HG02610 (cell line): ENCODE results near the gene CD52.
A peak's percentile ranks its signal among the peaks of the same experiment; 100 is the strongest.
"Not testable (repeated sequence)": the region's sequence is repeated elsewhere in the genome, so short reads cannot be mapped to it uniquely, and the experiment has no call there.

Source experiments
- ATAC-seq: cut with Tn5 transposase; IDR thresholded peaks from one replicate; pipeline ENCODE4 v1.9.1; 2021; ENCODE audit warnings: mild to moderate bottlenecking, moderate library complexity; ENCODE audit not compliant: unreplicated experiment

CD52 gene

GRCh38 chr1:26297791-26298124, 20.0 kb upstream of the CD52 start:
- ATAC-seq: no peak

DNA sequence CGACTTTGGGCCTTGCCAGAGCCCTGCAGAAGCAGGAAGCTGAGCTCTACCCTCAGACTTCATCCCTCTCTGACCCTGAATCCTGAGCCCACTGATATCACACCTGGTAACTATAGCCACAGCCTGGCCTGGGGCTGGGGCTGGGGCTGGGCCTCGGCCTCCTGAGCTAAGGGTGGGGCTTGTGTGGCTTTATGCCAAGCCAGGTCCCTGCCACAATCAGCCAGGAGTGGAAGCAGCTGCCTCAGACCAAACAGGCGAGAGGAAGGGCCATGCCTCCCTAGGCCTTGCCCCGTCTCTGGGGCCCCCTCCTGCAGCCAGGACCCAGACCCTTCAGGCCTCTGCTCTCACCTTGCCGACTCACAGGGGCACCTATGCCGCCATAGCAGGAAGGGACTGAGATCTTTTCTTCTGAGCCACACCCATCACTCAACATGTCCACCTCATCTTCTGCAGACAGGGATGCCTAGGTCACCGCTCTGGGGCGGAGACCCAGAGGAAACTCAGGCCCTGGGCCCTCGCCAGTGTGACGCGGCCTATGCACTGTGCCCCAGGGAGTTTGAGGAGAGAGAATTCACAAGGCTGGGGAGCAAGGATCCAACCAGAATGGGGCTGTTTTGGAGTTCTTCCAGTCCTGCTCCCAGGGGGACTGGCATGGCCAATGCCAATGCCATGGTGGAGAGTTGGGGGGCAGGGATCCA, 17.0 kb upstream of the CD52 start:
- ATAC-seq: no peak

DNA sequence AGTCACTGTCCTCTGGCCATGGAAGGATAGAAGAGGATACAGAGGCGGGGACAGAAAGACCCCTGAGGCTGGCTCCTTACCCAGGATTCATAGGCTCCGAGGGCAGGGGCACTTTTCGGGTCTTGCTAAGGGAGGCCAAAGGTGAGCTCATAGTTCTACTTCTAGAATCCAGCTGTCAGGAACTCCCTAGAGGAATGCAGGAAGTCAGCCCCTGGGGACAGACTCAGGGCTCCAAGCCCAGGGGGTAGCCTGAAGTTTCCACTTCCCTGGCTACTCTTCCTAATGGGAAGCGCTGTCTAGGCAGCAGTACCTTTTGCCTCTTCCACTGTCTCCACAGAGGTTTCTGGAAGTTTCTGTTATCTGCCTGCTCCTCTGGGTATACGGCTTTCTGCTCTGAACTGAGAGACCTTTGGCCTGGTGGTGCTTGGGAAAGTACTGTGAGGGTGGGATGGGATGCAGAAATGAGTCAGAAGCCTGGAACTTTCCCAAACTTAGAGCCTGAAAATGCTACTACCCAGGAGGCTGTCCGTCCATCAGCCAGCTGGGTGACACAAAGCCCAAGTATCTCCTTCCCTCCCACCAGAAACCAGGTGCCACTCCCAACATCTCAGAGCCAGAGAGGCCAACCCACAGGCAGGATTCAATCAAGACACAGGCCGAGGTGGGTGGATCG, 14.9 kb upstream of the CD52 start:
- no peak for ATAC-seq

DNA sequence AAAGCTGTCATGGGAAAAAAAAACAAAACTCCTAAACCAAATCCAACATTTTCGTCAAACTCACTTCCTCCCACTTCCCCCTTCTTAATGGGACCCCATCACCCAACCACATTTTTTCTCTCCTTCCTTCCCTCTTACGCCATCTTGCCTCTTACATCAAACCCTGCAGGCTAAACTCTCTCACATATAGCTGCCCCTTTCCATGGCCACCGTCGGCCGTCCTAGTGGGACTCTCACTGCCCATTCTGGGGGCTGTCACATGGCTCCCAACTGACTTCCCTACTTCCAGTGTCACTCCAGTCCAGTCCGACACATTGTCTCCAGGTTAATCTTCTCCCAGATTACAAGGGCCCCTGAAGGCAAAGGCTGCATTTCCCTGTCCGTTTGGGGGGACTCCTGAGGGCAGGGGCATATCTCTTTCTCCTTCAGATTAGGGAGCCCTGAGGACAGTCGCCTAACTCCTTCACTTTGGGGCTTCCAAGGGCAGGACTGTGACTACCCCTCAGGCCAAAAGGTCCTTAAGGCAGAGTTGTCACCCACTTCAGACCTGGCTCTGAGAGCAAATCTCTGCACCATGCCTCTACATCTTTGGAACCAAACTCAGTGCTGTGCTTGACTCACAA, 12.0 kb upstream of the CD52 start:
- peak; percentile 2 for ATAC-seq

GRCh38 chr1:26306290-26307229, 11.2 kb upstream of the CD52 start, which contains the start of gene UBXN11:
TSS of gene UBXN11 (minus strand) at chr1:26306636. CDS start at chr1:26302883, 3,753 bp downstream.
- peak; percentile 99 for ATAC-seq

- no peak for ATAC-seq
Observed at GRCh38 chr1:26307363-26307781, 10.4 kb upstream of the CD52 start.

DNA sequence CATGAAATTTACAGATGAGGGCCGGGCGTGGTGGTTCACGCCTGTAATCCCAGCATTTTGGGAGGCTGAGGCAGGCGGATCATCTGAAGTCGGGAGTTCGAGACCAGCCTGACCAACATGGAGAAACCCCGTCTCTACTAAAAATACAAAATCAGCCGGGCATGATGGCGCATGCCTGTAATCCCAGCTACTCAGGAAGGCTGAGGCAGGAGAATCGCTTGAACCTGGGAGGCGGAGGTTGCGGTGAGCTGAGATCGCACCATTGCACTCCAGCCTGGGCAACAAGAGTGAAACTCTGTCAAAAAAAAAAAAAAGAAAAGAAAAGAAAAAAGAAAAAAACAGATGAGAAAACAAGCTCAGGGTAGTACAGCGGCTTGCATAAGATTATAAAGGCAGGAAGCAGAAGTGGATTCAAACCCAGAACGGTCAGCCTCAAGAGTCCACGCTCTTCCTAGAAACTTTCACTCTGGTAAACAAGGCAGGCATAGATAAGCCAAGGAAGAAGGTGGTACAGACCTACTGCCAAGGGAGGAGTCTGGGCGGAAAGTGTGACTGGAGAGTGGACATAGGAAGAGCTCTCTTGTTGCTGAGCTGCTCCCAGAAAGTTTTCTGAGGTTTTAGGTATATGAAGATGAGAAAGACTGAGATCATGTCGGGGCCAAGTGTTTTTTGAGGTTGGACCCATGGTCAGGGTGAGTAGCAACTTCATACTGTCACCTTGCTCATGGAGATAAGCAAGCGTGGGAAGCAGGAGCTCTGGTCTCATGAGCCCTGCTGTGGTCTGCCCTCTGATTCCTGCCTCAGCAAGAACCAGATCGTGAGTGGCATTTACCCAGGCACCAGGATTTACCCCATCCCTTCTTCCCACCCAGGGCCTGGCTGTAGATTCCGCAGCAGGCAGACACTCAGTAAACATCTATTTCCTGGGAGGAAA, 9.5 kb upstream of the CD52 start:
- ATAC-seq: not testable (repeated sequence)

GRCh38 chr1:26314501-26314900, 3.3 kb upstream of the CD52 start:
- ATAC-seq: no peak

- no peak for ATAC-seq
Observed at GRCh38 chr1:26315874-26316850, 1.6 kb upstream of the CD52 start.

DNA sequence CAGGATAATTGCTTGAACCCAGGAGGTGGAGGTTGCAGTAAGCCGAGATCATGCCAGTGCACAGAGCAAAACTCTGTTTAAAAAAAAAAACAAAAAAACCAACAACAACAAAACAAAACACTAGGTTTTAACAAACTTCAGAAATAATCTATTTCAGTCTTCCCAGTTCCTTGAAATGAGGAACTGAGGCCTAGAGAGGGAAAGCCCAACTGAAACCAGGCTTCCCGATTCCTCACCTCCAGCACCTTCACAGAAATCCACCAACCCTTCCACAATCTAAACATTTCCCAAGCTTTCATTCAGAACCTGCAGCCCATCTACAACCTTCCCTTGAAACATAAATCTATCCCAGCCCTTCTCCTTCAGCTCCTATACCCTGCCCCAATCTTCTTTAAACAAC, 612 bp upstream of the CD52 start:
- no peak for ATAC-seq

DNA sequence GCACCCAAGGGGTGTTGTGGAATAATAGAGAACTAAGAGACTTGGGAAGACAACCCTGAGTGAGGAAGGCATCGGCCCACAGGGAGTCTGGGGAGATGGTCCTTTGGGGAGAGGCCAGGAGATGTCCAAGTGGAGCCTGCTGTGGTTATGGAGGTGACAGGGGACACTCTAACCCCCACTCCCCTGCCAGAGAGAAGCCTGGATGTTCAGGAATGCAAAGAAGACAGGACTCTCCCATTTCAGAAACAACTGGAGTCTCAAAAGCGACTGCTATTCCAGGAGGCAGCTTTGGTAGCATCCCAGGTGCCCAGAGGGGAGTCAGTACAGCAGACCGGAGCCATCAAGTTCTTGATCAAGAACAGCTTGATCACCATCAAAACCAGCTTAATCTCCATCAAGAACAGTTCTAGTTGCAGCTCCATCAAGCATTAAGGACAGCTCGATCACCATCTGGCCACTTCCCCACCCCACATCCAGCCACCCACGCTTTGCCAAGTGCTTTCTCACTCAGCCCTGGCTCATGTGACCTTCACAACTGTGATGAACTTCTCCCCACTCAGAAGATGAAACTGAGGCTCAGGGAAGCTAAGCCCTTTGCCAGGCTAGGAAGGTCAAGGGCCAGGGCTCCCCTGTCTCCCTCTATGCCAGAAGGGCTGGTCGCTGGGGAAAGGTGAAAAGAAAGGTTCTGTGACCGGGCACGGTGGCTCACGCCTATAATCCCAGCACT, 743 bp downstream of the CD52 start:
- no peak for ATAC-seq

DNA sequence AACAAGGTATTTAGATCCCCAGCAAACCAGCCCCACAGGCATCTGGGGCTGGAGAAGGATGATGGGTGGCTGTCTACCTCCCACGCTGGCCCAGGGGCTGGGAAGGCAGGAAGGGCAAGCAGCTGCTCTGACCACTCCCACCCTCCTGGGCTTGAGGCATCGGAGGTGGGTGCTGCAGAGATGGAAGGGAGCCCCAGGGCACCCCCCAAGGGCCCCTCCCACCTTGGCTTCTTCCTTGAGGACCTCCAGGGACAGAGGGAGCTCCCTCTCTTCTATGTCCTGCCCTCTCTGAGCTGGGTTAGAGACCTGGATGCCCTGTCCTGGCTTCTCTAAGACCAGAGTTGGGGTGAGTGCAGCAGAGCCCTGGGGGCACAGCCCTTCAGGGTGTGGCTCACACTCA, 3.1 kb downstream of the CD52 start:
- no peak for ATAC-seq

GRCh38 chr1:26321315-26322041, 3.7 kb downstream of the CD52 start:
- ATAC-seq: peak; percentile 35

DNA sequence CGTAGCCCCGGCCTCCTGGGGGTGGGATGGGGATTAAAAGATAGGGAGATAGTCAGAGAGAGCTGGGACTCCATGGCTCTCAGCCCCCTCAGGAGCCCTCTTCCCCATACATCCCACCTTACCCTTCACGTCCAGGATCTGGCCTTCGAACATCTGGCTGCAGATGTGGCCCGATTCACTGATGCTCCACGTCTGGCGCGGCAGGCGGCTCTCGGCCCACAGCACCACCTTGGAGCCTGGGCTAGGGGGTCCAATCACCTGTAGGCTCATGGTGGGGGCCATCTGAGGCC, 4.2 kb downstream of the CD52 start:
- no peak for ATAC-seq

GRCh38 chr1:26323382-26323781, 5.6 kb downstream of the CD52 start:
- ATAC-seq: no peak

DNA sequence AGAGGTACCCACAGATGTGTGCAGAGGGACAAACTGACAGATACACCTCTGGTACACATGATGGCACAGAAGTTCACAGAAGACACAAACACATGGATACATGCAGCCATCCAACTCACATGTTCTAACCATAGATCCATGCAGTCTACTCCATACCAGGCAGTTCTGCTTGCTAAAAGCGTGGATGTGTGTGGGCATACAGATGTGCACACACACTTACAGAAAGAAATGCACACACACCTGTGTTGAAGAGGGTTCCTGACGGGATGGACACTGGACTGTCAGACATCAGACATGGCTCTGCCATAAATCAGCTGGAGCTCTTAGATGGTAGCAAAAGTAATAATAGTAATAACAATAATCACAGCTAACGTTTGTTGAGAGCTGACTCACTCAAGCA, 6.8 kb downstream of the CD52 start:
- ATAC-seq: no peak

- no peak for ATAC-seq
Observed at GRCh38 chr1:26327956-26328362, 10.2 kb downstream of the CD52 start.

DNA sequence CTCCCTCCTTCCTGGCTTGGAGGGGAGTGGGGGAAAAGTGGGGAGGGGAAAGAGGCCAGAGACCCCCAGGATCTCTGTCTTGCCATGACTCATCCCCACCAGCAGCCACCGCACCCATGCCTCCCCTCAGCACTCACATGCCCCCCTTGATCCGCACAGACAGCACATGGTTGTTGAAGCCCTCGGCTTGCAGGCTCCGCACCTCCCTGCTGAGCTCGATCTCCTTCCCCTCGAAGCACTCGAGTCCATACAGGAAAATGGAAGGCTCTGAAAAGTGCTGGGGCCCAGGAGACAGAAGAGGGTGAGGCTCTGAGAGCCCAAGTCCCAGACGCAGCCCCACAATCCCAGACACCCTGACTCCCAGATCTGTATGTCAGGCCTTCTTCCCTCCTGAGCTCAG, 10.8 kb downstream of the CD52 start:
- no peak for ATAC-seq
